ENCODE results near the gene KLRD1.
"Not testable (repeated sequence)": the region's sequence is repeated elsewhere in the genome, so short reads cannot be mapped to it uniquely, and the experiment has no call there.

KLRD1 gene

GRCh38 chr12:10293151-10293550, 14.5 kb upstream of the KLRD1 start:
- 93% methylated on average over 2 of the region's 4 CpGs for WGBS
- H3K27ac ChIP-seq (ENCODE audit: low read depth, low read length), result no peak overlapping the region

GRCh38 chr12:10293570-10294227, 14.0 kb upstream of the KLRD1 start:
- no peak overlapping the region for H3K27ac ChIP-seq (ENCODE audit: low read depth, low read length)
- no peaks in the 10 kb centered on the region for H3K4me1 ChIP-seq (ENCODE audit: insufficient read depth, low read length)
- H3K27me3 ChIP-seq (ENCODE audit: insufficient read depth, low read length), result no peaks in the 10 kb centered on the region
- H3K9ac ChIP-seq (ENCODE audit: low read depth, low read length), result no peak overlapping the region
- H3K36me3 ChIP-seq (ENCODE audit: insufficient read depth, low read length), result no peaks in the 10 kb centered on the region
- no peaks in the 10 kb centered on the region for H3K9me3 ChIP-seq (ENCODE audit: insufficient read depth, low read depth, low read length)
- WGBS, result 96% methylated on average over 3 of the region's 3 CpGs
- no peak overlapping the region for H3K4me3 ChIP-seq (ENCODE audit: low read length)

More at GRCh38 chr12:10293151-10293550, 14.5 kb upstream of the KLRD1 start:
- Histone ChIP-seq H3K9ac (ENCODE audit: low read depth, low read length) (no peak overlapping the region), H3K36me3 (ENCODE audit: insufficient read depth, low read length) (no peaks in the 10 kb centered on the region), H3K4me3 (ENCODE audit: low read length) (no peak overlapping the region), H3K9me3 (ENCODE audit: insufficient read depth, low read depth, low read length) (no peaks in the 10 kb centered on the region), H3K27me3 (ENCODE audit: insufficient read depth, low read length) (no peaks in the 10 kb centered on the region), H3K4me1 (ENCODE audit: insufficient read depth, low read length) (no peaks in the 10 kb centered on the region)

DNA sequence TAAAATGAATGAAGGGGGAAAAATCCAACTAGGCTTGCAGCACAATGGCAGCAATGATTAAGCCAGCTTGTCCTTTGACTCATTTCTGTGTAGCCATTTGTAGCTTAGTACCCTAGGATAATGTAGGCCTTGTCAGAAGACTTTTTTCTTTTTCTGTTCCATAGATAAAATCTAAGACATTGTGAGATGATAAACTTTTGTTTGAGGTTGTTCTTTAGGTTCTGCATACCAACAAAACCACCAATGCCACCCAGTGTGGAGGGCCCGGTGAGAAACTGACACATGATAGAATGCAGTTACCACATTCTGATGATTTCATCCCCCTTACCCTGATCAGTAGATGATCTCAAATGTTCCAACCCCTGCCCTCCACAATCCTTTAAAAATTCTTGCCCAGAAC, 6.6 kb upstream of the KLRD1 start:
- peaks cover 7% of the 10 kb centered on the region for H3K4me1 ChIP-seq (ENCODE audit: insufficient read depth, low read length)
- WGBS, result 96% methylated on average over 1 of the region's 1 CpG
- H3K36me3 ChIP-seq (ENCODE audit: insufficient read depth, low read length), result no peaks in the 10 kb centered on the region
- H3K9me3 ChIP-seq (ENCODE audit: insufficient read depth, low read depth, low read length), result peaks cover 9% of the 10 kb centered on the region; the same call in 1 of the 2 replicates
- H3K27me3 ChIP-seq (ENCODE audit: insufficient read depth, low read length), result no peaks in the 10 kb centered on the region
- H3K9ac ChIP-seq (ENCODE audit: low read depth, low read length), result no peak overlapping the region
- no peak overlapping the region for H3K27ac ChIP-seq (ENCODE audit: low read depth, low read length)
- no peak overlapping the region for H3K4me3 ChIP-seq (ENCODE audit: low read length)

- no peaks in the 10 kb centered on the region for H3K36me3 ChIP-seq (ENCODE audit: insufficient read depth, low read length)
- 95% methylated on average over 2 of the region's 3 CpGs for WGBS
- H3K4me3 ChIP-seq (ENCODE audit: low read length), result no peak overlapping the region
- H3K9ac ChIP-seq (ENCODE audit: low read depth, low read length), result no peak overlapping the region
- peaks cover 9% of the 10 kb centered on the region; the same call in 1 of the 2 replicates for H3K9me3 ChIP-seq (ENCODE audit: insufficient read depth, low read depth, low read length)
- H3K27me3 ChIP-seq (ENCODE audit: insufficient read depth, low read length), result no peaks in the 10 kb centered on the region
- H3K4me1 ChIP-seq (ENCODE audit: insufficient read depth, low read length), result peaks cover 7% of the 10 kb centered on the region
- no peak overlapping the region for H3K27ac ChIP-seq (ENCODE audit: low read depth, low read length)
Measured at GRCh38 chr12:10304161-10304574, 3.5 kb upstream of the KLRD1 start.

DNA sequence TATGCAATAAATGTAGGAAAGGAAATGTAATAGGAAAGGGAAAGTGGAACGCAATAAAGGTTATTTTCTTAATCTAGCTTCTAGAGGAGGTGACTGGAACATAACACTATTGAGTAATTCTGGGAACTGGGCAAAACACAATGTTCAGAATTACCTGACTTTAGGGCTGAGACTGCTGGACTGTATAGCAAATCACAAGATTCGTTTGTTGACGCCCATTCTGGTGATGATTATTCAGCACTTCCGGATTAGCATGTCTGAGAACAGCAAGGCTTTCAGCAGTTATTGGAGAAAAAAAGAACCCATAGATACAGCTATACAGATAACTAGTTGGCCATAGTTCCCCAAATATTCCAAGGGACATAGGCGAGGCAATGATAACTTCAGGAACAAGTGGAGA, 2.3 kb upstream of the KLRD1 start:
- Histone ChIP-seq H3K4me1 (ENCODE audit: insufficient read depth, low read length) (peaks cover 7% of the 10 kb centered on the region), H3K36me3 (ENCODE audit: insufficient read depth, low read length) (no peaks in the 10 kb centered on the region), H3K4me3 (ENCODE audit: low read length) (no peak overlapping the region), H3K27ac (ENCODE audit: low read depth, low read length) (no peak overlapping the region), H3K9me3 (ENCODE audit: insufficient read depth, low read depth, low read length) (peaks cover 9% of the 10 kb centered on the region; the same call in 1 of the 2 replicates), H3K9ac (ENCODE audit: low read depth, low read length) (no peak overlapping the region), H3K27me3 (ENCODE audit: insufficient read depth, low read length) (no peaks in the 10 kb centered on the region)
- WGBS, result 97% methylated on average over 5 of the region's 5 CpGs

DNA sequence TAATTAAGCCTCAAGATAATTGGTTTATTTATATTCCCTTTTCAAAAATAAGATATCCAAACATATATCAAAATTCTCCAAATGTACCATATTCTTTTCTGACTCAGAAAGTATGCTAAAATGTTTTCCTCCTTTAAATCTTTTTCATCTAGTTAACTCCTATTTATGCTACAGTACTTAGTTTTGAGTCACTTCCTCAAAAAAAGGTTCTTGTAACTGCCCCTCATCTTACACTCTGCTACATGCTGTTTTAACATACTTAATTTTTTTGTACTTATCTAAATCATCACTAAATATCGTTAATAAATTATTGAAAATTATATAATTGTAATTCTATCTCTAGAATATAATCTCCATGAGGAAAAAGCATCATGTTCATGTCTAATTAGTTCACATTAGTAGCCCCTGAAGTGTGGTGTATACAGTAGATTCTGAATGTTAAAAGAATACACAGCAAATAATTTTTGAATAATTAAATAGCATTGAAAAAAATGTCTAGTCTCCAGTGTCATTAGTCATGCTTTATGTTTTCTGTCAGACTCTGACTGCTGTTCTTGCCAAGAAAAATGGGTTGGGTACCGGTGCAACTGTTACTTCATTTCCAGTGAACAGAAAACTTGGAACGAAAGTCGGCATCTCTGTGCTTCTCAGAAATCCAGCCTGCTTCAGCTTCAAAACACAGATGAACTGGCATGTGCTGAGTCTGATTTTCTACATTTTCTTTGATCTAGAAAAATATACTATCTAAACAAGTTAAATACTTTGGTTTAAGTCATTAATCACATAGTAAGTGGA, 3.5 kb downstream of the KLRD1 start:
- no peaks in the 10 kb centered on the region for H3K36me3 ChIP-seq (ENCODE audit: insufficient read depth, low read length)
- H3K27me3 ChIP-seq (ENCODE audit: insufficient read depth, low read length), result no peaks in the 10 kb centered on the region
- no peak overlapping the region for H3K9ac ChIP-seq (ENCODE audit: low read depth, low read length)
- H3K4me3 ChIP-seq (ENCODE audit: low read length), result no peak overlapping the region
- H3K9me3 ChIP-seq (ENCODE audit: insufficient read depth, low read depth, low read length), result no peaks in the 10 kb centered on the region
- no peaks in the 10 kb centered on the region for H3K4me1 ChIP-seq (ENCODE audit: insufficient read depth, low read length)
- H3K27ac ChIP-seq (ENCODE audit: low read depth, low read length), result no peak overlapping the region
- WGBS, result 97% methylated on average over 3 of the region's 4 CpGs

GRCh38 chr12:10319388-10319787, 11.7 kb downstream of the KLRD1 start:
- no peak overlapping the region for H3K4me3 ChIP-seq (ENCODE audit: low read length)
- 92% methylated on average over 2 of the region's 2 CpGs for WGBS
- H3K4me1 ChIP-seq (ENCODE audit: insufficient read depth, low read length), result no peaks in the 10 kb centered on the region
- H3K27me3 ChIP-seq (ENCODE audit: insufficient read depth, low read length), result no peaks in the 10 kb centered on the region
- H3K36me3 ChIP-seq (ENCODE audit: insufficient read depth, low read length), result no peaks in the 10 kb centered on the region
- no peak overlapping the region for H3K27ac ChIP-seq (ENCODE audit: low read depth, low read length)
- H3K9me3 ChIP-seq (ENCODE audit: insufficient read depth, low read depth, low read length), result no peaks in the 10 kb centered on the region
- no peak overlapping the region for H3K9ac ChIP-seq (ENCODE audit: low read depth, low read length)

DNA sequence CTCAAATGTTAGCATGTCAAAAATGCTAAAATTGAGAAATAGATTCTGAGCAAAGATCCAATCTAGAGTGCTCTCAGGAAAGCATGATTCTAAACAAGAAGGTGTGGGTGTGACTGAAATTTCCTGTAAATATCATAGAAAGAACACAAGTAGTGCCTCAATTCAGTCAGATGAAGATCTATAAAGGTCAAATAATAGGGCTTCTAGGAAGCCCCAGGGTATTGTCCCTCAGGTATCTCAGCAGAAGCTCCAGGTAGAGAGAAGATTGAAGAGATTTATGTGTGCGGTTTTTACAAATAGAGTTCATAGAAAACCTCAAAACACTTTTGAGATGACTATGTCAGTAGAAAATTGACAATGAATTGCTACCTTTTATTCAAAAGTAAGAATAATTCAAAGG, 13.0 kb downstream of the KLRD1 start:
- Histone ChIP-seq H3K9me3 (ENCODE audit: insufficient read depth, low read depth, low read length) (no peaks in the 10 kb centered on the region), H3K4me1 (ENCODE audit: insufficient read depth, low read length) (no peaks in the 10 kb centered on the region), H3K27me3 (ENCODE audit: insufficient read depth, low read length) (no peaks in the 10 kb centered on the region), H3K27ac (ENCODE audit: low read depth, low read length) (no peak overlapping the region), H3K4me3 (ENCODE audit: low read length) (no peak overlapping the region), H3K9ac (ENCODE audit: low read depth, low read length) (no peak overlapping the region), H3K36me3 (ENCODE audit: insufficient read depth, low read length) (no peaks in the 10 kb centered on the region)
- WGBS, result no CpG with 5 or more reads among the region's 1 CpG

DNA sequence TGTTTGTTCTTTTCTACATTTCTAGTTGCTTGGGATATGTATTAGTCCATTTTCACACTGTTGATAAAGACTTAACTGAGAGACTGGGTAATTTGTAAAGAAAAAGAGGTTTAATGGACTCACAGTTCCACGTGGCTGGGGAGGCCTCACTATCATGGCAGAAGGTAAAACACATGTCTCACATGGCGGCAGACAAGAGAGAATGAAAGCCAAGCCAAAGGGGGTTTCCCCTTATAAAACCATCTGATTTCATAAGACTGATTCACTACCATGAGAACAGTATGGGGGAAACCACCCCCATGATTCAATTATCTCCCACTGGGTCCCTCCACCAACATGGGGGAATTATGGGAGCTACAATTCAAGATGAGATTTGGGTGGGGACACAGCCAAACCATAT, 21.0 kb downstream of the KLRD1 start:
- H3K9ac ChIP-seq (ENCODE audit: low read depth, low read length); H3K4me1 ChIP-seq (ENCODE audit: insufficient read depth, low read length); H3K9me3 ChIP-seq (ENCODE audit: insufficient read depth, low read depth, low read length); H3K36me3 ChIP-seq (ENCODE audit: insufficient read depth, low read length); H3K27ac ChIP-seq (ENCODE audit: low read depth, low read length); H3K27me3 ChIP-seq (ENCODE audit: insufficient read depth, low read length); H3K4me3 ChIP-seq (ENCODE audit: low read length): not testable (repeated sequence)
- 92% methylated on average over 2 of the region's 2 CpGs for WGBS

- H3K27ac ChIP-seq (ENCODE audit: low read depth, low read length), result no peak overlapping the region
- WGBS, result 0% methylated on average over 1 of the region's 2 CpGs
Measured at GRCh38 chr12:10331642-10332239, 24.1 kb downstream of the KLRD1 start.

GRCh38 chr12:10336196-10336595, 28.5 kb downstream of the KLRD1 start:
- not testable (repeated sequence) for H3K9me3 ChIP-seq (ENCODE audit: insufficient read depth, low read depth, low read length); H3K9ac ChIP-seq (ENCODE audit: low read depth, low read length)
- WGBS, result 72% methylated on average over 4 of the region's 4 CpGs

More at GRCh38 chr12:10331642-10332239, 24.1 kb downstream of the KLRD1 start:
- no peaks in the 10 kb centered on the region for H3K9me3 ChIP-seq (ENCODE audit: insufficient read depth, low read depth, low read length)
- no peaks in the 10 kb centered on the region for H3K4me1 ChIP-seq (ENCODE audit: insufficient read depth, low read length)
- no peaks in the 10 kb centered on the region for H3K36me3 ChIP-seq (ENCODE audit: insufficient read depth, low read length)
- H3K27me3 ChIP-seq (ENCODE audit: insufficient read depth, low read length), result no peaks in the 10 kb centered on the region
- no peak overlapping the region for H3K4me3 ChIP-seq (ENCODE audit: low read length)
- H3K9ac ChIP-seq (ENCODE audit: low read depth, low read length), result no peak overlapping the region

More at GRCh38 chr12:10336196-10336595, 28.5 kb downstream of the KLRD1 start:
- H3K4me1 ChIP-seq (ENCODE audit: insufficient read depth, low read length); H3K4me3 ChIP-seq (ENCODE audit: low read length); H3K27ac ChIP-seq (ENCODE audit: low read depth, low read length); H3K27me3 ChIP-seq (ENCODE audit: insufficient read depth, low read length); H3K36me3 ChIP-seq (ENCODE audit: insufficient read depth, low read length): not testable (repeated sequence)

Measured in HUES64 (cell line).